K562 (cell line): ENCODE measurements around the gene CEP72. TPM values are rescaled to one million over a fixed set of nuclear protein-coding genes. Genes with fewer than 3 reads are reported as not detected.

Experiments used
- CHAMP1 ChIP-seq: fragments of 450-650 bp; IDR thresholded peaks from 2 replicates; pipeline ENCODE4 v1.6.1; 2016; ENCODE audit warnings: mild to moderate bottlenecking
- MTA1 ChIP-seq: fragments of 450-650 bp; IDR thresholded peaks from 2 replicates; pipeline ENCODE4 v1.6.1; 2017; ENCODE audit warnings: borderline replicate concordance
- RB1 ChIP-seq: fragments of 450-650 bp; IDR thresholded peaks from 2 replicates; pipeline ENCODE4 v1.6.1; 2017; ENCODE audit warnings: low read depth, mild to moderate bottlenecking
- SREBF1 ChIP-seq: fragments of 150-350 bp; IDR thresholded peaks from 2 replicates; pipeline ENCODE4 v1.6.1; 2014; ENCODE audit warnings: antibody characterized with exemption, low read depth, low read length, borderline replicate concordance
- ZNF644 ChIP-seq: fragments of 200-800 bp; sonication (Bioruptor generic); IDR thresholded peaks from 2 replicates; pipeline ENCODE4 v1.6.1; 2016; ENCODE audit warnings: low read depth, missing genetic modification characterization, missing compliant biosample characterization
- ZNF740 ChIP-seq, 3 experiments: fragments of 200-800 bp in 1 of 3; sonication (Bioruptor generic) in 1 of 3; sonication (generic) in 1 of 3; formaldehyde crosslinking in 1 of 3; IDR thresholded peaks; 2 replicates each; pipeline versions ENCODE4 v1.6.1 to v1.8.0; 2016 to 2022; ENCODE audit warnings: mild to moderate bottlenecking in 2 of 3, missing compliant biosample characterization in 2 of 3, missing genetic modification characterization in 2 of 3, missing genetic modification reagents in 1 of 3
- polyA plus RNA-seq, 8 experiments: library from polyadenylated mRNA; depleted of rRNA in 4 of 8; stranded (reverse) in 5 of 8; unstranded in 3 of 8; fragments of >200 nt; fragmentation: Nextera tagmentation in 2 of 8; fragmentation: Illumina TruSeq in 1 of 8; extraction: Ambion mirVana in 2 of 8; extraction: Trizol in 1 of 8; gene quantifications; 2 replicates each; pipeline versions ENCODE4 v1.2.1 to v1.2.3, GENCODE V29; 2011 to 2014; ENCODE audit warnings: inconsistent platforms in 1 of 8, missing spikeins in 1 of 8
- total RNA-seq, 7 experiments: library from RNA; depleted of rRNA in 6 of 7; stranded (reverse); fragments of >200 nt in 6 of 7; fragmentation: Illumina TruSeq in 2 of 7; extraction: Trizol in 2 of 7; gene quantifications; 2 replicates each; pipeline versions ENCODE4 v1.2.1 to v1.2.3, GENCODE V29; 2011 to 2021; ENCODE audit warnings: low replicate concordance in 1 of 7
- TF ChIP-seq, protein P1 (sequence below): sonication (generic); IDR thresholded peaks from 2 replicates; pipeline ENCODE4 v1.6.1; 2016

CEP72 gene
- total and polyA plus RNA-seq, 9 of the 15 experiments (the other 6 are each of a cell fraction or from before 2014, with no cell fraction given), result 0.89 to 38.1 (median 14.2) TPM

- TF ChIP-seq ZNF740 (CRISPR knock-in tag; IDR thresholded peaks at IDR 0.05) (no peak), ZNF740 (tag; IDR thresholded peaks at IDR 0.05) (no peak), RB1 (no peak), ZNF644 (tag) (no peak), CHAMP1 (no peak), MTA1 (no peak), SREBF1 (no peak)
- TF ChIP-seq, protein P1, sequence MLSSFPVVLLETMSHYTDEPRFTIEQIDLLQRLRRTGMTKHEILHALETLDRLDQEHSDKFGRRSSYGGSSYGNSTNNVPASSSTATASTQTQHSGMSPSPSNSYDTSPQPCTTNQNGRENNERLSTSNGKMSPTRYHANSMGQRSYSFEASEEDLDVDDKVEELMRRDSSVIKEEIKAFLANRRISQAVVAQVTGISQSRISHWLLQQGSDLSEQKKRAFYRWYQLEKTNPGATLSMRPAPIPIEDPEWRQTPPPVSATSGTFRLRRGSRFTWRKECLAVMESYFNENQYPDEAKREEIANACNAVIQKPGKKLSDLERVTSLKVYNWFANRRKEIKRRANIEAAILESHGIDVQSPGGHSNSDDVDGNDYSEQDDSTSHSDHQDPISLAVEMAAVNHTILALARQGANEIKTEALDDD, result no peak
Observed at GRCh38 chr5:655406-655805, 43.3 kb downstream of the CEP72 start (continued).
